GM12872 (cell line): ENCODE data around the gene C17orf75.

Experiments used
- TF ChIP-seq, protein P1 (sequence below): IDR thresholded peaks from 3 replicates; pipeline ENCODE4 v1.5.1; 2011; ENCODE audit warnings: low read depth, mild to moderate bottlenecking, low read length, moderate library complexity; ENCODE audit not compliant: insufficient read depth

C17orf75 gene

DNA sequence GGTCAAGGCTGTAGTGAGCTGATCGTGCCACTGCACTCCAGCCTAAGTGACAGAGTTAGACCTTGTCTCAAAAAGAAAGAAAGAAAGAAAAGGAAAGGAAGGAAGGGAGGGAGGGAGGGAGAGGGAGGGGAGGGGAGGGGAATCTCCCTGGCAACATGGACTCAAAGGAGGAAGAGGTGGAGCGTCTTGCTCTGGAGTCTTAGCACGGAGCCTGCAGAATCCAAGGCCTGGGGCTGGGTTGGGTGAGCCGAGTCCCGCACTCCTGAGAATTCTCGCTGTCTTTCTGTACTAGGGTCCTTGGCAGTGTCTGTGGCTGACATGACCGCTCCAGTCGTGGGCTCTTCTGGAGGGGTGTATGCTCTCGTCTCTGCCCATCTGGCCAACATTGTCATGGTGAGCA, 36.9 kb downstream of the C17orf75 start:
- TF ChIP-seq, protein P1, sequence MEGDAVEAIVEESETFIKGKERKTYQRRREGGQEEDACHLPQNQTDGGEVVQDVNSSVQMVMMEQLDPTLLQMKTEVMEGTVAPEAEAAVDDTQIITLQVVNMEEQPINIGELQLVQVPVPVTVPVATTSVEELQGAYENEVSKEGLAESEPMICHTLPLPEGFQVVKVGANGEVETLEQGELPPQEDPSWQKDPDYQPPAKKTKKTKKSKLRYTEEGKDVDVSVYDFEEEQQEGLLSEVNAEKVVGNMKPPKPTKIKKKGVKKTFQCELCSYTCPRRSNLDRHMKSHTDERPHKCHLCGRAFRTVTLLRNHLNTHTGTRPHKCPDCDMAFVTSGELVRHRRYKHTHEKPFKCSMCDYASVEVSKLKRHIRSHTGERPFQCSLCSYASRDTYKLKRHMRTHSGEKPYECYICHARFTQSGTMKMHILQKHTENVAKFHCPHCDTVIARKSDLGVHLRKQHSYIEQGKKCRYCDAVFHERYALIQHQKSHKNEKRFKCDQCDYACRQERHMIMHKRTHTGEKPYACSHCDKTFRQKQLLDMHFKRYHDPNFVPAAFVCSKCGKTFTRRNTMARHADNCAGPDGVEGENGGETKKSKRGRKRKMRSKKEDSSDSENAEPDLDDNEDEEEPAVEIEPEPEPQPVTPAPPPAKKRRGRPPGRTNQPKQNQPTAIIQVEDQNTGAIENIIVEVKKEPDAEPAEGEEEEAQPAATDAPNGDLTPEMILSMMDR, result no peak

DNA sequence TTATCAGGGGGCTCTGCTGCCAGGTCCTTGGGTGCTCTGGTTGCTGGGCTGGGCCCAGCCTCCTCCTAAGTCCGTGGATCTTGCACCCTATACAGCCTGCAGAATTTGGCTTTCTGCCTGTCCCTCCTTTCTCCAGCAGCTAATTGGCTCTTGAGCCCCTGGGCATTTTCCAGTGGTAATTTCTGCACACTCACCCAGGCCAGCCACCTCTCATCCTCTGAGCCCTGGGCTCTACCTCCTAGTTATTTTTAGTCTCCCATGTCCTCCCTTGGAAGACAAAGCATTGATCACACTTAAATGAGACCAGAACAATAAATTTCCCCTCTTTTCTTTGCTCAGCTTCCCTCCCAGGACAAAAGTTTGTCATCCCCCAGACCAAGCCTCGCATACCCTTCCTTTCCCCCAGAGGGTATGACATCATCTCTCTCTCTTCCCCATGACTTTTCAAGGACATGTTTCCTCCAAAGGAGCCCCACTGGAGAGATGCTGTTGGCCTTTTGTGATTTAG, 38.1 kb downstream of the C17orf75 start:
- TF ChIP-seq, protein P1, result no peak

DNA sequence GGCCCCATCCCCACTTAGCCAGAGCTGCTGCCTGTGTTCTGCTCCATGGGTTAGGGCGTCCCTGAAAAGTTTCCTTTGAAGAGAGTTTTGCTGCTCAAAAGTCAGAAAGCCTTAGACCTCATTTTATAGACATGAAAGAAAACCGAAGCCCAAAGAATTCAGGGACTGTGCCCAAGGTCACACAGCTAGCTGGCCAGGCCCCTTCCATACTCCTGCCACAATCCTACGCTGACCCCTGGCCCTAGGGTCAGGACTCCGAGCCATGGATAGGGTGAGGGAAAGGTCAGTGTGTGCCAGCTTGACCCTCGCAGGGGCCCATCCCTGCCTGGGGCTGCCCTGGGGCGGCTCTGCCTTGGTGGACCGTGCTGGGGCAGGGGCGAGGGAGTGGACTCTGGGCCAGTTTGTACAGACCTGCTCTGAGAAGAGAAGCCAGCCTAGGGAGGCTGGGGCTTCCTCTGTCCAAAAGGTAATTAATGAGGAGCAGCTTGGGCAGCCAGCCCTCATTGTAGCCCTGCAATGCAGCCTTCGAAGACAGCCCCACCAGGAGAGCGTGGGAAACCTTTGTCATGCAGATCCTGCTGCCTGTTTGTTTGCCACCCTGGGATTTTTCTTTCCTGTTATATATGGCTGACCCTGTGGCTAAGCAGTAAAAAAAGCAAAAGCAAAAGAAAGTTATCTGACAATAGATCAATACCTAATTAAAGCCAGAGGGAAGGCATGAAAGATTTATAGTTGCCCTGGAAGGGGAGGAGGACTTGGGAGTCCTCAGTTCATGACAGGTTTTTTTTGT, 38.9 kb downstream of the C17orf75 start:
- TF ChIP-seq, protein P1, result no peak

DNA sequence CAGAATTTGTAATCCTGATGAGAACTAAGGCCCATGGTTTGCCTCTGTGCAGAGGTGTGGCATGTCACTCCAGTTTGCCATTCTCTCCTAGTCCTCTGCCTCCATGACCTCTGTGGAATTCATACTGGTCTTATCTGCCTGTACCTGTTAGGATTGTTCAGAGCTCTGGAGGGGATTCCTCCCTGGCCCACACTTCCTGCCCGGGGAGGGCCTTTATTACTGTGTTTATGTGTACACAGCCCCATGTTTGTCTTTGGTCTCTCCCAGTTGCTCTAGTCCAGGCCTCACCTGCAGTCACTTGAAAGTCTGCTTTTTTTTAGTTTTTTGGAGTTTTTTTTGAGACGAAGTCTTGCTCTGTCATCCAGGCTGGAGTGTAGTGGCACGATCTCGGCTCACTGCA, 39.9 kb downstream of the C17orf75 start:
- TF ChIP-seq, protein P1, result no peak

DNA sequence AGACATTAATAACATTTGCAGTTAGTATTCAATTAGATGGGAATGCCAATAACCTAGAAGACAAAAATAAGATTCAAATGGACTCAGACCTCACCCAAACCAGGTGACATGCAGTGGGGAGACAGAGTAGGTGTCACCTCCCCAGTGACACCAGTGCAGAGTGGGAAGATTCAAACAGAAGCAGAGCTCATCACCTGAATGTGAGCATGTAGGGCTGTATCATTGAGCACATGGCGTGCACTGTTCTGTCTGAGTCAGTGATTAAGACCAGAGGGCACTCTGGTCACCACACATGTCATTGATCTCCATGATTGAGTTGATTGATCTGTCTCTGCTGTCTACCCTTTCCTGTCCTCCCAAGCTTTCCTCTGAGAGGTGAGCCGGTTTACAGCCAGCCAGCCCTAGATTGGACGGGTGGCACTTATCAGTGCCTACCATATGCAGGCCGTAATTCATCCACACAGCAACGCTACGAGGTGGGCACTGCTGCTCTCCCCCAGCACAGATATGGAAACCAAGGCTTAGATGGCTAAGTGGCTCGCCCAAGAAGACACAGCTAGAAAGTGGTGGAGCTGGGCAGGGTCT, 42.3 kb downstream of the C17orf75 start:
- TF ChIP-seq, protein P1, result no peak

DNA sequence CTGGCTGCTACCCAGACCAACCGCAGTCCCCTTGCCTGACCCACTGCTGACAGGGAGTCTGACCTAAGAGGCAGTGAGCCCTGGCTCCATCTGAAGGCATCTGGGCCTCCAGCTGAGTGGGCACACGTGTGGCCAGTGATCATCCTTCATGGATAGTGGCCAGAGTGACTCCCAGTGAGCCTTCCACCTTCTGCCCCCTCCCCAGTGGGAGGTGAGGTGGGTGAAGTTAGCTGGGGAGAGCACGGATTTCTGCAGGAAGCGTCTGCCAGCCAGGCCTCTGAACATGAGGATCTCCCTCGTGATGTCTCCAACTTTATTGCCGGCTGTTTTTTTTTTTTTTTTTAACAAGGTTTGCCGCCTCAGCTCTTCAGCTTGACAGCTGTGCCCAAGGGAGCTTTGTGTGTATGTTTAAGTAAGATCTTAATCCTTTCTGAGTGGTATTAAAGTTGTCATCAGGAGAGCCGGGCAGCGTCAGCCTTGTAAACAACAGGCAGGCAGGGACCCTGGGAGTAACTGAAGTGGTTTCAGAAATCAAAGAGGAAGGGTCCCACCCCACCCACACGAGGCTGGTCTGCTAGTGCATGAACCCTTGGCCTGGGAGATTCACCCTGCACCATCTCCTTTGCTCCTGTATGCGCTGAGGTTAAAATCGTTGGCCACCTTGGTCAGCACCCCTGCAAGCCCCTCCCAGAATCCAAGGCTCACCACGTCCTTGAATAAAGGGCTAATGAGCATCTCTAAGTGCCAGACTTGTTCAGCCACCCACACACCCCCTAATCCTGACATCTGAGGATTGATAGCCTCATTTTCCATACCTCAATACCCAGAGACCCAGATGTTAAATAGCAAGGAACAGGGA, 43.0 kb downstream of the C17orf75 start:
- TF ChIP-seq, protein P1, result no peak

DNA sequence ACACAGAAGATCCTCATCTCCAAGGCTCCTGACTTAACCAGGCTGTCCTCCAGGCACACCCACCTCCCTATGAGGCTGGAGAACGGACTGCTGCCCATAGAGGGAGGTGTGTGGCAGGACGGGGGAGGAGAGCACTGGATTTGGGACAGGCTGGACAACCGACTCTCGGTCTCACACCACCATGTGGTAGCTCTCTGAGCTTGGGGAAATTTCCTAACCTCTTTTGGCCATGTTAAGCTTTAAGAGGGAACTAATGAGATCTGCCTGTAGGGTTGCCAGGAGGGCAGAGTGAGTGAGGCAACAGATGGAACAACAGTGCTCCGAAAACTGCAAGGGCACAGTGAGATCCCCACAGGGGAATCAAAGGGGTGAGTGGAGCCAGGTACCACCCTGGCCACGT, 43.7 kb downstream of the C17orf75 start:
- TF ChIP-seq, protein P1, result no peak
